Esophagus muscularis mucosa (tissue), 3 donors: ENCODE data around the gene BTAF1.

Experiments
- POLR2A ChIP-seq: fragments of 450-650 bp; IDR thresholded peaks from one replicate; pipeline ENCODE4 v1.6.1; 2017; ENCODE audit warnings: antibody characterized with exemption, moderate library complexity, mild to moderate bottlenecking, low read depth
- POLR2AphosphoS5 ChIP-seq, 2 donors: sonication (generic); formaldehyde crosslinking; IDR thresholded peaks; one replicate each; pipeline ENCODE4 v1.6.1; 2017; ENCODE audit warnings: antibody characterized with exemption in 2 of 2
- TF ChIP-seq, protein P1 (sequence below), 3 experiments: fragments of 200-600 bp in 2 of 3; fragments of 450-650 bp in 1 of 3; sonication (generic) in 2 of 3; IDR thresholded peaks; one replicate each; pipeline ENCODE4 v1.5.1; 2017 to 2019; ENCODE audit warnings: antibody characterized with exemption in 3 of 3, mild to moderate bottlenecking in 2 of 3, moderate library complexity in 1 of 3

DNA sequence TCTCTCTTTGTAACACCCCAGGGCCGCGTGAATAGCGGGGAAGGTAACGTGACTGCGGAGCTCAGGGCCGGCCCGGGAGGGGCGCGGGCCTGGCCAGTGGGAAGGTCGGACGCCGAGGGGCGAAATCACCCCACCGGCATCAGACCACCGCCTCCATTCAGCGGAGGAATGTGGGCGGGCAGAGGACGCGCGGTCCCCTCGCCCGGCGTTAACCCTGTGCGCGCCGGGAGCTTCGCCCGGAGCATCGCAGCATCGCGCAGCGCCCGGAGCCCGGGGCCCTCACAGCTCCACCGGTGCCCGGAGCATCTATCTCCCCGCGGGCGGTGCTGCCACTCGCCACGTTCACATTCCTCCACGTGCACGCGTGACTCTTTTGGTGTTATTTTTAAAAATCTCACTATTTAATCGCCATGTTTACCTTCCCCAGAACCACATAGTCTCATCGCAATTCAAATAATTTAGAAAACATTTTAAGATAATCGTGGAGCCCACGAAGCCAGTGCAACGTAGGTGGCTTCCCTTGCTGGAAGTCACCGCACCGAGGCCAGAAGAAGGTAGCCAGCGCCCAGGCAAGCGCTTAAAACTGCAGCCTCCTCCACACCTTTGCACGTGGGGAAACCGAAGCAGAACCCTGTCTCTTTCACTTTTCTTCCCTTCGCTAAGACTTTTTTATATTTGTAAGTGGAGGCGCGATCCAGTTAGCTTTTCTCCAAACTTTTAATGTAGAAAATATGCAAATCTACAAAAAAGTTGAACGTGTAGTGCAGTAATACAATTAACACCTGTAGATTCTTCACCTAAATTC, 36.1 kb upstream of the BTAF1 start:
- TF ChIP-seq POLR2AphosphoS5 (IDR thresholded peaks at IDR 0.05) (peak in 1 of 2 donors; percentile 8), POLR2A (no peak)
- TF ChIP-seq, protein P1, sequence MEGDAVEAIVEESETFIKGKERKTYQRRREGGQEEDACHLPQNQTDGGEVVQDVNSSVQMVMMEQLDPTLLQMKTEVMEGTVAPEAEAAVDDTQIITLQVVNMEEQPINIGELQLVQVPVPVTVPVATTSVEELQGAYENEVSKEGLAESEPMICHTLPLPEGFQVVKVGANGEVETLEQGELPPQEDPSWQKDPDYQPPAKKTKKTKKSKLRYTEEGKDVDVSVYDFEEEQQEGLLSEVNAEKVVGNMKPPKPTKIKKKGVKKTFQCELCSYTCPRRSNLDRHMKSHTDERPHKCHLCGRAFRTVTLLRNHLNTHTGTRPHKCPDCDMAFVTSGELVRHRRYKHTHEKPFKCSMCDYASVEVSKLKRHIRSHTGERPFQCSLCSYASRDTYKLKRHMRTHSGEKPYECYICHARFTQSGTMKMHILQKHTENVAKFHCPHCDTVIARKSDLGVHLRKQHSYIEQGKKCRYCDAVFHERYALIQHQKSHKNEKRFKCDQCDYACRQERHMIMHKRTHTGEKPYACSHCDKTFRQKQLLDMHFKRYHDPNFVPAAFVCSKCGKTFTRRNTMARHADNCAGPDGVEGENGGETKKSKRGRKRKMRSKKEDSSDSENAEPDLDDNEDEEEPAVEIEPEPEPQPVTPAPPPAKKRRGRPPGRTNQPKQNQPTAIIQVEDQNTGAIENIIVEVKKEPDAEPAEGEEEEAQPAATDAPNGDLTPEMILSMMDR (IDR thresholded peaks at IDR 0.05) = no peak
